RWPE1 (cell line): Measurements from ENCODE around the gene RAB15.

Experiments
- CTCF ChIA-PET: fragments of 350-600 bp; sonication (Branson Sonifier 250); formaldehyde crosslinking; extraction: SDS; loops from one replicate; lab custom pipeline; 2021; lab: Yijun Ruan, JAX
- POLR2A ChIA-PET: fragments of 400-600 bp; formaldehyde crosslinking; extraction: SDS; loops from one replicate; lab custom pipeline; 2020; ENCODE audit warnings: antibody characterized with exemption; ENCODE audit not compliant: low non-redundant PET; lab: Yijun Ruan, JAX
- DNase-seq: peaks from one replicate; pipeline ENCODE4 v3.0.0; 2012; ENCODE audit warnings: low spot score
- H3K27ac ChIP-seq: fragments of 450-650 bp; 2 replicates; pipeline ENCODE4 v1.5.1; 2017
- CTCF ChIP-seq: fragments of 450-650 bp; conservative IDR thresholded peaks from 2 replicates; pipeline ENCODE4 v1.5.1; 2017; ENCODE audit warnings: low read depth, mild to moderate bottlenecking

The RAB15 gene

GRCh38 chr14:65010211-65010931 lies 38.2 kb upstream of the RAB15 start:
- ChIA-PET POLR2A (no interaction called here), CTCF (no interaction called here)
- no peak for DNase-seq
- TF ChIP-seq CTCF: no peak
- no peak overlapping the region for H3K27ac ChIP-seq

DNA sequence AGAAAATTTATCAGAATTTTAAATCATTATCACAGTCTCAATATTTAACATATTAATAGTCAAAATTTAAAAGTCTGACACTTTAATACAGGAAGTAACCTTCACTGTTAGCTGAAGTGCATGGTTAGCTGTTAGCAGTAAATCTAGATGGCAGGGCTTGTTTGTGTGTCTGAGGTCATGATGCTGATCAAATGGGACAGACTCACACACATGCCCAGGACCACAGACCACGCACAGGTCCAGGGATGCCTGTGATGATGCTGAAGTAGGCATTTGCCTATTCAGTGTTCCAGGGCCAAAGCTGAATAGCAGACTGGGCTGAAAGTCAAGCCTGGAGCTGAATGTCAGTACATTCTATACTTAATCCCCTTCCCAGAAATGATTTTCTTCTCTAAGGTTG lies 35.1 kb upstream of the RAB15 start:
- ChIA-PET POLR2A (no interaction called here), CTCF (no interaction called here)
- no peak for TF ChIP-seq CTCF
- H3K27ac ChIP-seq: no peak overlapping the region
- DNase-seq: no peak

- no peak overlapping the region for H3K27ac ChIP-seq
- no peak for TF ChIP-seq CTCF
- no peak for DNase-seq
- ChIA-PET CTCF (interaction anchor here (1.2 kb wide), 1 partner anchor 20 kb away, joined by 3 read pairs; the partner anchor contains the start of gene FNTB), POLR2A (no interaction called here)
These were observed 34.2 kb upstream of the RAB15 start for GRCh38 chr14:65006261-65006721.

GRCh38 chr14:65003394-65003793 lies 31.3 kb upstream of the RAB15 start:
- no peak for DNase-seq
- ChIA-PET POLR2A (no interaction called here), CTCF (no interaction called here)
- TF ChIP-seq CTCF: no peak
- no peak overlapping the region for H3K27ac ChIP-seq

GRCh38 chr14:65002586-65003210 lies 30.6 kb upstream of the RAB15 start:
- ChIA-PET POLR2A (no interaction called here), CTCF (no interaction called here)
- TF ChIP-seq CTCF: no peak
- no peak overlapping the region for H3K27ac ChIP-seq
- DNase-seq: no peak

DNA sequence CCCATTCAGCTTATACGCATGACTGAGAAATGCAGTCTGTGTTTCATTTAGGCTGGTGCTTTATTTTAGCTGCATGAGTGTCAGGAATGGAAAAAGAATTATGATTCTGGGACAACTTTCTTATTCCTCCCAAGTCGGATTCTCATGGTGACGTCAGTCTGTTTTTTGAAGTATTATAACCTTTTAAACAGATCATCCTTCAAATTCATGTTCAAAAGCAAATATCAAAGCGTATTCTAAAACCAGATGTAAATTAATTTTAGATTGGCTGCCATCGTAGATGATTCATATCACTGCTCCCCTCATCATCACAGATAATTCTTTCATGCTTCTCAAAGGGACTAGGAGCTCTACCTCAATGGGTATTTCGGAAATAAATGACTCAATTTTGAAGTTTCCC lies 29.6 kb upstream of the RAB15 start:
- POLR2A ChIA-PET: no interaction called here

More for the DNA sequence above, 29.6 kb upstream of the RAB15 start:
- H3K27ac ChIP-seq: no peak overlapping the region
- no peak for TF ChIP-seq CTCF
- DNase-seq: no peak
- CTCF ChIA-PET: interaction anchor here (0.5 kb wide), 1 partner anchor 582 kb away, joined by 4 read pairs; no protein-coding TSS in a partner anchor
